SK-N-MC (cell line): Measurements from ENCODE around the gene ABHD1.
A peak's percentile ranks its signal among the peaks of the same experiment; 100 is the strongest.

Experiments used
- DNase-seq: peaks from one replicate; pipeline ENCODE4 v3.0.0-alpha.2; 2011; ENCODE audit warnings: low read depth, low spot score
- H3K27ac ChIP-seq: fragments of 200-600 bp; sonication (generic); 2 replicates; pipeline ENCODE4 v1.5.1; 2016; ENCODE audit warnings: mixed run types
- H3K36me3 ChIP-seq: fragments of 200-600 bp; sonication (generic); 2 replicates; pipeline ENCODE4 v1.6.1; 2017; ENCODE audit warnings: antibody characterized with exemption, low read length, mixed read lengths; ENCODE audit not compliant: insufficient read depth
- H3K4me3 ChIP-seq: fragments of 200-600 bp; sonication (generic); 2 replicates; pipeline ENCODE4 v1.5.1; 2016
- H3K9ac ChIP-seq: fragments of 200-600 bp; sonication (generic); 2 replicates; pipeline ENCODE4 v1.8.0; 2017; ENCODE audit warnings: mixed run types, mixed read lengths; ENCODE audit not compliant: insufficient read length
- H3K9me3 ChIP-seq: fragments of 200-600 bp; sonication (generic); 2 replicates; pipeline ENCODE4 v1.6.1; 2017; ENCODE audit warnings: low read depth, mild to moderate bottlenecking, antibody characterized with exemption, low read length, moderate library complexity, mixed read lengths
- EZH2 ChIP-seq: fragments of 200-600 bp; sonication (generic); IDR thresholded peaks from one replicate; pipeline ENCODE4 v1.6.1; 2017; ENCODE audit warnings: antibody characterized with exemption
- FOXP2 ChIP-seq: optimal IDR thresholded peaks from 2 replicates; pipeline ENCODE3; 2011; ENCODE audit warnings: mild to moderate bottlenecking, moderate library complexity; ENCODE audit not compliant: insufficient read depth; ENCODE audit errors: extremely low read length, control extremely low read depth
- POLR2AphosphoS5 ChIP-seq: IDR thresholded peaks from 2 replicates; pipeline ENCODE4 v1.6.1; 2012; ENCODE audit warnings: mild to moderate bottlenecking, low read depth, low read length, borderline replicate concordance

The ABHD1 gene

GRCh38 chr2:27134781-27135477 is 11.3 kb downstream of the ABHD1 start:
- TF ChIP-seq FOXP2 = peak; percentile 2
- TF ChIP-seq POLR2AphosphoS5 = no peak
- peak overlapping the region; percentile 54; the same call in 1 of the 2 replicates for H3K27ac ChIP-seq
- no peaks in the 10 kb centered on the region for H3K9me3 ChIP-seq
- H3K4me3 ChIP-seq = peak overlapping the region; percentile 99
- H3K9ac ChIP-seq = no peak overlapping the region
- H3K36me3 ChIP-seq = peaks cover 35% of the 10 kb centered on the region
- no peak for DNase-seq

DNA sequence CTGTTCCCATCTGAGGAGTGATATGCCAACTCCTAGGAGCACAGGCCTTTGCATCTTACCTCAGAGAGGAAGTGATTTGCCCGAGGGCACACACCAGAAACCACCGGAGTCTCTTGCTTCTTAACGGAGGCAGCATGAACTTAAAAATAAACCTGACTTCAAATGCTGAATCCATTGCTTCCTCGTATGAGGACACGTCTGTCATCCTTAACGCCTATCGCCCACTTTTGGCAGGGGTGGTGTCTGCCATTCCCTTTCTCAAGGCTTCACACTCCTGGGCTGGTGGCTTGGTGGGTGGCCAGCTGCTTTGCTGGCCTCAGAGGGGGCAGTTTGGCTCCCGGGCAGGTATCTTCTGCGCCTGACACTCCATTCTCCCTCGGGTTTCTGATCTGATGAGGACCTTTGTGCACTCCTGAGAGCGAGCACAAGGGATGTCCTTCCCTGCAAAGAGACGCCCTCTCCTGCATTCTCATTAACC is 11.9 kb downstream of the ABHD1 start:
- H3K9me3 ChIP-seq = no peaks in the 10 kb centered on the region
- H3K9ac ChIP-seq = no peak overlapping the region
- no peak for TF ChIP-seq FOXP2
- no peak for TF ChIP-seq EZH2
- no peak for TF ChIP-seq POLR2AphosphoS5
- DNase-seq = no peak
- no peak overlapping the region for H3K4me3 ChIP-seq
- H3K27ac ChIP-seq = no peak overlapping the region
- peaks cover 29% of the 10 kb centered on the region for H3K36me3 ChIP-seq

DNA sequence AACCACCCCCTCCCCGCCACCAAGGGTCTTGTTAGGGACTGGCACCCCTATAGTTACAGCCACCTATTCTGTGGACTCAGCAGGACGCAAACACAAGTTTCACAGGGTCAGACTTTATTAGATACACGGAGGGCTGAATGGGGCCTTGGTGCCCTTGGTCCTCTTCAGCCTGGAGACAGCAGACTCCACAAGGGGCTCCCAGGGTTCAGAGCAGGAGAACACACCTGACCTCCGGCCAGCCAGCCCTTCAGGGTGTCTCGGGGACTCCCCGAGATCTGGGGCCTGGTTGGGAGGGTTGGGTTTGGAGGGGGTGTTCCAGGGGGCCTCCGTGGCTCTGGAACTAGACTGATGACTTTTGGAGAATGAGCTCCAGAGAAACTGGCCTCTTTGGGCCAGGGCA is 13.1 kb downstream of the ABHD1 start:
- DNase-seq = no peak
- TF ChIP-seq EZH2 (no peak), POLR2AphosphoS5 (no peak), FOXP2 (no peak)
- no peak overlapping the region for H3K4me3 ChIP-seq
- no peaks in the 10 kb centered on the region for H3K9me3 ChIP-seq
- H3K9ac ChIP-seq = no peak overlapping the region
- H3K27ac ChIP-seq = no peak overlapping the region
- H3K36me3 ChIP-seq = peaks cover 16% of the 10 kb centered on the region

- Histone ChIP-seq H3K4me3 (no peak overlapping the region), H3K36me3 (peaks cover 10% of the 10 kb centered on the region), H3K9ac (no peak overlapping the region), H3K9me3 (no peaks in the 10 kb centered on the region), H3K27ac (no peak overlapping the region)
- DNase-seq = no peak
- TF ChIP-seq EZH2 (no peak), POLR2AphosphoS5 (no peak), FOXP2 (no peak)
These were observed 13.8 kb downstream of the ABHD1 start for GRCh38 chr2:27137322-27137935.

DNA sequence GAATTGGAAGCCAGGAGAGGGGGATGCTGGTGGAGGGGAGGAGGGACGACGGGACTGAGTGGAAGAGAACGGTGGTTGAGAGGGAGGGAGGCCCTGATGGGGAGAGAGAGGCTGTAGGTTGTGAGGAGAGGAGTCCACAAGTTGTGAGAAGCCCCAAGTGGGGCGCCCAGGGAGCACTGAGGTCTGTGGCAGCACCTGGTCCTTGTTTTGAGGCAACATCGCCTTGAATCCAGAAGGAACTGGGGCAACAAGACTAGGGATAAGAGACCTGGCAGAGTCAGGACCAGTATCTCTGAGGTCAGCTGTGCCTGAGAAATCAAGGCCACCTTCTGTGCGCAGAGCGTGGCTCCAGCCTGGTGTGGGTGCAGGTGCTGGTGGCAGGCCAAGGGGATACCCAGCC is 14.5 kb downstream of the ABHD1 start:
- TF ChIP-seq POLR2AphosphoS5 = no peak
- TF ChIP-seq FOXP2 = no peak
- no peak for TF ChIP-seq EZH2
- Histone ChIP-seq H3K27ac (no peak overlapping the region), H3K4me3 (no peak overlapping the region)

DNA sequence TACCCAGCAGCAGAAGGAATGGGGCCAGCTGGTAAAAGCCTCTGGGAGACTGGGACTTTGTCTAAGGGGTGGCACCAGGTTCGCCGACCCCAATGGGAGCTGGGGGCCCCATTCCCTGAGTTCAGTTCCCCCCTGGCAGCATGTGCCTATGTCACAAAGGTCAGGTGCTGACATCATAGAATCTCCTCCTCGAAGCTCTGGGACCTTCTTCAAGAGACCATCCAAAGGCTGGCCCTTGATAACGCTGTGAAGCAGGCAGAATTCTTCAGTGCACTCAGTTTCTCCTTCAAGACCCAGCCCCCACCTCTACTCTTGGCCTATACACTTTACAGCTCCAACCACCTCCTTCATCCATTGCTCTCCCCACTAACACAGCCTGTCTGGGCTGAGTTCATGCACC is 15.7 kb downstream of the ABHD1 start, which contains the start of gene PRR30:
PRR30 (minus strand) TSS at position 101 of the 400 bp plus-strand sequence. CDS start 1,081 bp downstream, outside the sequence.
- no peaks in the 10 kb centered on the region for H3K36me3 ChIP-seq
- no peak within 1 kb of the TSS for H3K27ac ChIP-seq
- H3K9me3 ChIP-seq = no peaks in the 10 kb centered on the region
- H3K4me3 ChIP-seq = no peak within 1 kb of the TSS
- H3K9ac ChIP-seq = no peak within 1 kb of the TSS
- TF ChIP-seq POLR2AphosphoS5 = no peak
- no peak for DNase-seq

More for the DNA sequence above, 14.5 kb downstream of the ABHD1 start:
- Histone ChIP-seq H3K36me3 (peaks cover 3% of the 10 kb centered on the region; the same call in 1 of the 2 replicates), H3K9me3 (no peaks in the 10 kb centered on the region), H3K9ac (no peak overlapping the region)
- no peak for DNase-seq

GRCh38 chr2:27143285-27143684 is 19.7 kb downstream of the ABHD1 start:
- H3K9me3 ChIP-seq = no peaks in the 10 kb centered on the region
- no peak overlapping the region for H3K4me3 ChIP-seq
- H3K9ac ChIP-seq = no peak overlapping the region
- H3K36me3 ChIP-seq = no peaks in the 10 kb centered on the region
- no peak for DNase-seq
- no peak for TF ChIP-seq FOXP2
- no peak for TF ChIP-seq POLR2AphosphoS5
- no peak for TF ChIP-seq EZH2
- no peak overlapping the region for H3K27ac ChIP-seq

GRCh38 chr2:27145682-27146081 is 22.1 kb downstream of the ABHD1 start:
- DNase-seq = no peak
- no peak overlapping the region for H3K27ac ChIP-seq
- H3K36me3 ChIP-seq = no peaks in the 10 kb centered on the region
- H3K4me3 ChIP-seq = no peak overlapping the region
- no peaks in the 10 kb centered on the region for H3K9me3 ChIP-seq
- no peak overlapping the region for H3K9ac ChIP-seq
- TF ChIP-seq EZH2 = no peak
- TF ChIP-seq POLR2AphosphoS5 = no peak
- TF ChIP-seq FOXP2 = no peak
